HepG2 (cell line): Measurements from ENCODE around the gene MLLT10. TPM values are rescaled to one million over a fixed set of nuclear protein-coding genes. Genes with fewer than 3 reads are reported as not detected.

Experiments used
- AKNA ChIP-seq: sonication (generic); formaldehyde crosslinking; IDR thresholded peaks from 2 replicates; pipeline ENCODE4 v1.4.0; 2020; ENCODE audit warnings: missing genetic modification reagents, borderline replicate concordance
- CREM ChIP-seq, 2 experiments: sonication (generic) in 1 of 2; formaldehyde crosslinking in 1 of 2; IDR thresholded peaks; 2 replicates each; pipeline versions ENCODE4 v1.4.0 to v1.6.1; 2016 to 2020; ENCODE audit warnings: antibody characterized with exemption in 1 of 2, mild to moderate bottlenecking in 1 of 2, missing genetic modification reagents in 1 of 2
- FLYWCH1 ChIP-seq: sonication (generic); formaldehyde crosslinking; IDR thresholded peaks from 2 replicates; pipeline ENCODE4 v1.8.1; 2023; ENCODE audit warnings: mild to moderate bottlenecking, missing genetic modification reagents
- GLI4 ChIP-seq: sonication (generic); formaldehyde crosslinking; IDR thresholded peaks from 2 replicates; pipeline ENCODE4 v1.5.1; 2020; ENCODE audit warnings: missing genetic modification reagents, mild to moderate bottlenecking, moderate library complexity, borderline replicate concordance
- HOXA3 ChIP-seq: sonication (generic); formaldehyde crosslinking; IDR thresholded peaks from 2 replicates; pipeline ENCODE4 v1.5.0; 2020; ENCODE audit warnings: missing genetic modification reagents
- MLXIP ChIP-seq: sonication (generic); formaldehyde crosslinking; IDR thresholded peaks from 2 replicates; pipeline ENCODE4 v1.9.0; 2021; ENCODE audit warnings: missing genetic modification reagents, borderline replicate concordance
- NAIF1 ChIP-seq: sonication (generic); formaldehyde crosslinking; IDR thresholded peaks from 2 replicates; pipeline ENCODE4 v1.5.0; 2020; ENCODE audit warnings: mild to moderate bottlenecking, missing genetic modification reagents, borderline replicate concordance
- NCOR1 ChIP-seq: fragments of 200-600 bp; sonication (generic); IDR thresholded peaks from 2 replicates; pipeline ENCODE4 v1.7.0; 2017; ENCODE audit warnings: antibody characterized with exemption, low read length, borderline replicate concordance
- NFIC ChIP-seq: IDR thresholded peaks from 2 replicates; pipeline ENCODE4 v1.6.1; 2012; ENCODE audit warnings: mild to moderate bottlenecking, low read length, inconsistent platforms
- NFKB2 ChIP-seq: sonication (generic); formaldehyde crosslinking; IDR thresholded peaks from 2 replicates; pipeline ENCODE4 v1.4.0; 2020; ENCODE audit warnings: missing genetic modification reagents, borderline replicate concordance
- NR0B2 ChIP-seq: sonication (generic); formaldehyde crosslinking; IDR thresholded peaks from 2 replicates; pipeline ENCODE4 v1.4.0; 2020; ENCODE audit warnings: mild to moderate bottlenecking, missing genetic modification reagents
- NRL ChIP-seq: sonication (generic); formaldehyde crosslinking; IDR thresholded peaks from 2 replicates; pipeline ENCODE4 v1.5.0; 2020; ENCODE audit warnings: missing genetic modification reagents, mild to moderate bottlenecking, moderate library complexity, borderline replicate concordance
- SP140L ChIP-seq: sonication (generic); formaldehyde crosslinking; IDR thresholded peaks from 2 replicates; pipeline ENCODE4 v1.4.0; 2020; ENCODE audit warnings: missing genetic modification reagents, borderline replicate concordance
- TBL1XR1 ChIP-seq: fragments of 150-350 bp; IDR thresholded peaks from 2 replicates; pipeline ENCODE4 v1.6.1; 2014; ENCODE audit warnings: borderline replicate concordance, low read length; ENCODE audit not compliant: partially characterized antibody
- TBX2 ChIP-seq: sonication (generic); formaldehyde crosslinking; IDR thresholded peaks from 2 replicates; pipeline ENCODE4 v1.5.0; 2020; ENCODE audit warnings: missing genetic modification reagents, mild to moderate bottlenecking, borderline replicate concordance
- ZBTB3 ChIP-seq: sonication (generic); formaldehyde crosslinking; IDR thresholded peaks from 2 replicates; pipeline ENCODE4 v1.4.0; 2020; ENCODE audit warnings: low read depth, mild to moderate bottlenecking, moderate library complexity, missing genetic modification reagents, borderline replicate concordance
- ZFY ChIP-seq: sonication (generic); formaldehyde crosslinking; IDR thresholded peaks from 2 replicates; pipeline ENCODE4 v1.4.0; 2020; ENCODE audit warnings: missing genetic modification reagents
- ZNF264 ChIP-seq: sonication (generic); formaldehyde crosslinking; IDR thresholded peaks from 2 replicates; pipeline ENCODE4 v1.4.0; 2020; ENCODE audit warnings: missing genetic modification reagents
- ZNF775 ChIP-seq: sonication (generic); formaldehyde crosslinking; IDR thresholded peaks from 2 replicates; pipeline ENCODE4 v1.4.0; 2020; ENCODE audit warnings: missing genetic modification reagents, mild to moderate bottlenecking, moderate library complexity, borderline replicate concordance
- polyA plus RNA-seq, 8 experiments: library from polyadenylated mRNA; depleted of rRNA in 3 of 8; stranded (reverse) in 7 of 8; unstranded in 1 of 8; fragments of >200 nt; fragmentation: Illumina TruSeq in 4 of 8; extraction: Trizol in 4 of 8; gene quantifications; 2 replicates each; pipeline versions ENCODE4 v1.2.1 to v1.2.3, GENCODE V29; 2011 to 2016; ENCODE audit warnings: low read depth in 4 of 8, missing spikeins in 1 of 8, mixed read lengths in 1 of 8; ENCODE audit not compliant: insufficient read depth in 1 of 8
- total RNA-seq, 5 experiments: library from RNA; depleted of rRNA; stranded (reverse); fragments of >200 nt; fragmentation: Illumina TruSeq; extraction: Trizol; gene quantifications; 2 replicates each; pipeline ENCODE4 v1.2.3, GENCODE V29; 2016; ENCODE audit warnings: low read depth in 1 of 5

The MLLT10 gene
- total and polyA plus RNA-seq, 2 of the 13 experiments (the other 11 are each of a cell fraction or from before 2014, with no cell fraction given) = 51.3 to 84.1 TPM

- 0 out of 2 replicates have a peak, but pooled peaks have one; percentile 33 for TF ChIP-seq ZNF775 (CRISPR knock-in tag)
- peak; percentile 84; the same call in 1 of the 2 replicates for TF ChIP-seq NR0B2 (CRISPR knock-in tag)
- peak; percentile 92; the same call in 1 of the 2 replicates for TF ChIP-seq NFKB2 (CRISPR knock-in tag)
- peak; percentile 58; the same call in 1 of the 2 replicates for TF ChIP-seq ZBTB3 (CRISPR knock-in tag)
- peak; percentile 75 for TF ChIP-seq NCOR1
- TF ChIP-seq ZFY = peak; percentile 75
- TF ChIP-seq TBL1XR1 = peak; percentile 22
- peak; percentile 40; the same call in 1 of the 2 replicates for TF ChIP-seq GLI4 (CRISPR knock-in tag)
- TF ChIP-seq AKNA (CRISPR knock-in tag) = no peak
- no peak; the same call in 1 of the 2 replicates for TF ChIP-seq NAIF1 (CRISPR knock-in tag)
- peak; percentile 76 for TF ChIP-seq ZNF264 (CRISPR knock-in tag)
- TF ChIP-seq NRL (CRISPR knock-in tag) = peak; percentile 88; the same call in 1 of the 2 replicates
- no peak for TF ChIP-seq SP140L (CRISPR knock-in tag)
- TF ChIP-seq HOXA3 (CRISPR knock-in tag) = peak; percentile 88
- TF ChIP-seq MLXIP = peak; percentile 70; the same call in 1 of the 2 replicates
- TF ChIP-seq CREM (IDR thresholded peaks at IDR 0.05) = peak; percentile 75; the same call in 1 of the 2 replicates
- no peak for TF ChIP-seq CREM (CRISPR knock-in tag; IDR thresholded peaks at IDR 0.05)
- no peak for TF ChIP-seq FLYWCH1
- peak; percentile 97 for TF ChIP-seq TBX2 (CRISPR knock-in tag)
- no peak for TF ChIP-seq NFIC
Observed at GRCh38 chr10:21533467-21534279, at the start of gene MLLT10 (continued).
